HG02981 (cell line): Measurements from ENCODE around the gene EEF1AKMT3.
A peak's percentile ranks its signal among the peaks of the same experiment; 100 is the strongest.

ENCODE experiments used
- ATAC-seq: cut with Tn5 transposase; IDR thresholded peaks from one replicate; pipeline ENCODE4 v1.9.1; 2021; ENCODE audit warnings: mild to moderate bottlenecking, moderate library complexity; ENCODE audit not compliant: unreplicated experiment

EEF1AKMT3 gene

GRCh38 chr12:57772429-57773322, at the start of gene EEF1AKMT3:
TSS of gene EEF1AKMT3 (plus strand) at chr12:57772614. CDS start at chr12:57772725, 111 bp downstream.
- ATAC-seq = no peak

DNA sequence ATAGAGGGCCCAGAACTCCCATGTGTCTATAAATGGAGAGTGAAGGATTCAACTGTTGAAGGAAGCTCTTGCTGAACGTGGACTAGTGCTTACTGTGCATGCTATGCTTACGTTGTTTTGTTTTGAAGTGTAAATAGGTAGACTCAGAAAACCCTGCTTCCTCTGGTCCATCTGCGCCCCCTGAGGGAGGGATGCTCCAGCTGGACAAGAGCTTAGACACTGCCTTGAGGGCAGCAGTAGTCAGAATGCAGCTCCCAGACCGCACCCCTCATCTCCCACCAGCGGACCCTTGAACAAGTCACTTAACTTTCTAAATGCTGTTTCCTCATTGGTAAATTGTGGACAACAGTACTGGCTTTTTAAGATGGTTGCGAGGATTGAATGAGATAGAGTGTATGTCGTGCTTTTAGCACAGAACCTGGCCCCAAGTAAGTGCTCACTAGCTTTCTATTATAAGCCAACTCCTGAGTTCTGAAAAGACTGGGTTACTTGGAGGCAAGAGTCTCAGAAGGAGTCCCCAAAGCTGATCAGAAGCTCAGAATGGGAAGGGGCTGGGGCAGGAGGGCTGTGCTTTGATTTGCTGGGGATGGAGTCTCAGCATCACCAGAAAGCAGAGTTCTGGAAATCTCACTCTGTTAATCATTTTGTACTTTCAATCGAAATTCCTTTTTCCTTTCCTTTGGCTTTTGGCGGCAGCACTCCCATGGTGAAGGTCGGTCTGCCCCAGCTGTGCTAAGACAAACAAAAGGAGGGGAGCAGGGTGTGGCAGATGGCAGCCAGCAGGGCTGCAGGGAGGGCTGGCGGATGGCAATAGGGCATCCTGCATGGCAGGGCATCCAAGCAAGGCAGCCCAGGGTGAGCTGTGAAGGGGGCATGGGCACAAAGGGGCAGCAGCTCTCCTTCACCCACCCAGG, 49.4 kb upstream of the EEF1AKMT3 start:
- no peak for ATAC-seq

DNA sequence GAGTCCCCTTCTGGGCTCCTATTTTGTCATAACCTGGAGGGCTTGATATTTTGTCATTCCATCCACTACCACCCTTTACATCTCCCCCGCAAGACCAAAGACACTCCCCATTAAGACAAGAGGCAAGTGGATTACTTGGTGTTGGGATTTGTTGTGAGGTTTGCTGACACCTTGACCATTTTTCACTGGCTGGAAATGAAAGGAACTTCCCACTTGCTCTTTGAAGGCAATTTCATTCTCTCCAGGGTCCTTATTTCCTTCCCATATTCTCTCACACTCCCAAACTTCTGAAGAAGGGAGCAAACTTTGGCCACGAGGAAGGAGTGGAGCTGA, 48.8 kb upstream of the EEF1AKMT3 start:
- no peak for ATAC-seq

- ATAC-seq = no peak
These were observed 48.1 kb upstream of the EEF1AKMT3 start for GRCh38 chr12:57724003-57724935.

DNA sequence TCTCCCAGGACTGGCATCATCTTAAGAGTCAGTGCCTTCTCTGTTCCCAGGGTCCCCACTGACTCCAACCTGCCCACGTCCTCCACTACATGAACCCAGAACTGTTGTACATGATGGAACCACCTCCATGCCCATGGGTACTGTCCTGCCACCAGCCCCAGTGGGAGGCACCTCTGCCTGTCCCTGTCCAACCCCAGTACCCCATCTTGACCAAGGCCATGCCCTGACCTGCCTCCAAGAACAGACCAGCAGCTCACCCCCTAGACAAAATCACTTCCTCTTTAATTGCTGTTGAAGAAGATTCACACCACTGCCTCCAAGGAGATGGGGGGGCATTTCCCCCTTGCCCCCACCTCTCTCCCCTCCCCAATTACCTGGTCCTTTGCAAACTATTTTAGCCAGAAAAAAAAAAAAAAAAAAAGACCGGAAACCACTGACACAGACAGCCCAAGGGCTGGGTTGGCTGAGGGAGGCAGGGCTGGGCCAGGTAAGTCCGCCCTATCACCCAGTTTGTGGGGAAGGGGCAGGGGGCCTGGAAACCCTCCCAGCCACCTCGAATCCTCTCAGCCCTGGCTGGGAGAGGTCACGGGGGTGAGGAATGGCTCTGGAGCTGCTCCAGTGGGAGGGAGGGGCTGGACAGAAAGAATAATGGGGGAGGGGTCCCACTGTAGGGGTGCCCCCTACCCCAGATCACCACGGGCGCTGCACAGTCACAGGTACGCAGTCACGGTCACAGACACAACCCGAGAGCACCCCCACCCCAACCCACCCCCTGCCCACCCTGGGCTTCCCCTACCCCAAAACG, 47.3 kb upstream of the EEF1AKMT3 start:
- no peak for ATAC-seq

DNA sequence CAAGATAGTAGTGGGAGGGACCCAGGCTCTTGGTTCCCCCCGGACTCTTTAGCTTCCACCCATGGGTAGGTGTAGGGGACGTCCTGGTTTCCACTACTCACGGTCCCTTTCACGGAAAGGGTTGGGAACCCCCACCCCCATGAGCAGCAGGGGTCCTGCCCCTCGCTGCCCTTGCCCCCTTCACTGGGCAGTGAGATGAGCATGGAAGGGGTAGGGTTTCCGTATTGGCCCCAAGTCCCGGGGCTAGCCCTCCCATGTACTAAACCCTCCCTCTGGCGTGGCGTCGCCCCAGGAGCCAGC, 46.6 kb upstream of the EEF1AKMT3 start:
- ATAC-seq = no peak

DNA sequence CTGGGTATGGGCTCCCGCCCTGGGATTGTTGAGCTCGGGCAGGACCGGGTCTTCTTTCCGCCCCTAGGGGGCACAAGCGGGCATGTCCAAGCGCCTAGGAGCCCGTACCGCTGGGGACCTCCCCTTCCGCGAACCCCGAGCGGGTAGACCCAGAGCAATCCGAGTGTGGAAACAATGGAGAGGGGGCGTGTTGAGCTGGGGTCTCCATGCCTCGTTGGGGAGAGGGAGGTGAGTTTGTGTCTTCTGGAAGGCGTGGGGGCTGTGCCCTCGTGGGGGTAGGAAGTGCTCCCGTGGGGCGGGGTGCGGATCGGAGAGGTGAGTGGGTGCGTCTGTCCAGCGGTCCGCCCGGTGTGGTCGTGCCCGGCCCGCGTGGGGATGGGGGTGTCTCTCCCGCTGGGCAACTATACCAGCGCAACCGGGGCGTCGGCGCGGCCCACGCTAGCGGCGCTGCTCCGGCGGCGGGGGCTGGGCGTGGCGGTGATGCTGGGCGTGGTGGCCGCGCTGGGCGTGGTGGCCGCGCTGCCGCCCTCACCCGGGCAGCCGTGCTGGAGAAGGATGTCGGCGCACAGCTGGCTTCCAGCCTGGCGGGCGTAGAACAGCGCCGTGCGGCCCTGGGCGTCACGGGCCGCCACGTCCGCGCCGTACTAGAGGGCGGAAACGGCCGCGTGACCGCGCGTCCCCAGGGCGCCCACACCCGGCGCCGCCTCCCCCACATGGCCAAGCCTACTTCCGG, 46.1 kb upstream of the EEF1AKMT3 start:
- ATAC-seq = peak; percentile 46

GRCh38 chr12:57726884-57727757, 45.3 kb upstream of the EEF1AKMT3 start:
- no peak for ATAC-seq

- no peak for ATAC-seq
These were observed 44.5 kb upstream of the EEF1AKMT3 start for GRCh38 chr12:57727758-57728395.

DNA sequence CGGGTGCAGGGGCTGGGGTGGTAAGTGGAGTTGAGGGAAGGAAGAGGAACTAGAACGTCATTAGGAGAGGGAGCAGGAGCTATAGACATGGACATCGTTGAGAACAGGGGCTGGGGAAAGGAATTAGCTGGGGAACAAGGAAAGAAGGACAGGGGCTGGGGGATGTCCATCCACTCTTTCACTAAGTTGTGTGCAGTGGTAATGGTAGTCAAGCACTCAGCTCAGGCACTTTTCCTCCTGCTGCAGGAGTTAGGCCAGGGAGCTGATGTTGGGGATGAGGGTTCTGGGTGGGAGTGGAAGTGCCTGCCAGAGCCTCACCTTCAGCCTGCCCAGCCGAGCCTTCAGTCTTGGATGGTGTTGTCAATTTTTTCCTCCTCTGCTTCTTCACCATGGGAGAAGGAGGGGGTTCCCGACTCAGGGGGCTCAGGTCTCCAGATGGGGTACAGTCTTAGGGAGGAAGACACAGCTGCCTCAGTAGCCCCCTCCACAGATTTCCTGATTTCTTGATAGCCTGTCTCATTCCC, 43.0 kb upstream of the EEF1AKMT3 start:
- no peak for ATAC-seq

GRCh38 chr12:57730336-57731067, 41.9 kb upstream of the EEF1AKMT3 start:
- no peak for ATAC-seq

GRCh38 chr12:57731411-57732080, 40.9 kb upstream of the EEF1AKMT3 start:
- ATAC-seq = no peak

DNA sequence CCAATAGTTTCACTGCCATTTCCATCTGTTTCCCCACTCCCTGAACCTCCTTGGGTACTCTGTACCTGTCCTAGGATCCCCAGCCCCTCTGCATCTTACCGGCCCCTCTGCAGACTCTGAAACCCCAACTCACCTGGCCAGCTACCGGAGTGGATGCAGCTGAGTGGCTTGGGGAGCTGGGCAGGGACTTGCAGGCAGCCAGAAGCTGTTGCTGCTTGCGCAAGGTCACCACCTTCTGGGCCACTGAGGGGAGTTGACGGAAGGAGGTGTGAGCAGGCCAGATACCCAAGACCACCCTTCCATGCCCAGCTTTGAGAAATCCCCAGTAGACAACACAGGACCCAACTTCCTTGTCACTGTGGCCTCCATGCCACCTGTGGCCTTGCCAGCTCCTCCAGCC, 40.1 kb upstream of the EEF1AKMT3 start:
- ATAC-seq = no peak

GRCh38 chr12:57732726-57733593, 39.5 kb upstream of the EEF1AKMT3 start:
- no peak for ATAC-seq

- no peak for ATAC-seq
These were observed 38.5 kb upstream of the EEF1AKMT3 start for GRCh38 chr12:57733928-57734327.

- no peak for ATAC-seq
These were observed 37.8 kb upstream of the EEF1AKMT3 start for GRCh38 chr12:57734591-57734990.
